ENCODE results near the gene EXOSC9. TPM values are rescaled to one million over a fixed set of nuclear protein-coding genes. Genes with fewer than 3 reads are reported as not detected.

Gene EXOSC9
- total RNA-seq, 1 experiment from 2014 or later = 69.1 TPM

- no peak overlapping the region for H2AFZ ChIP-seq (ENCODE audit: low read length)
- Mint-ChIP-seq H3K27me3 (ENCODE audit: low read depth) (no peaks in the 10 kb centered on the region), H3K9me3 (no peaks in the 10 kb centered on the region), H3K27ac (no peak overlapping the region), H3K4me1 (peaks cover 8 to 14% of the 10 kb centered on the region in 2 experiments), H3K36me3 (ENCODE audit: insufficient read depth in 1 of 3, low read depth in 3 of 3) (peaks cover 15 to 25% (median 23%) of the 10 kb centered on the region in 3 experiments), H3K4me3 (no peak overlapping the region)
- H3K27me3 ChIP-seq (ENCODE audit: insufficient read depth, low read length) = no peaks in the 10 kb centered on the region
- H2BK120ac ChIP-seq (ENCODE audit: low read depth, low read length, poor library complexity, severe bottlenecking) = no peak overlapping the region
- DNase-seq = no peak
- no peaks in the 10 kb centered on the region for H3K9me3 ChIP-seq (ENCODE audit: control insufficient read depth, low read depth, low read length)
- no peak overlapping the region for H3K14ac ChIP-seq (ENCODE audit: insufficient read depth, low read length)
- no peaks in the 10 kb centered on the region for H3K4me1 ChIP-seq (ENCODE audit: insufficient read depth, low read length)
- H3K23ac ChIP-seq (ENCODE audit: insufficient read length, low read depth, low read length) = no peak overlapping the region
- no peak overlapping the region for H4K5ac ChIP-seq (ENCODE audit: insufficient read length, low read depth, low read length)
- H3K27ac ChIP-seq (ENCODE audit: insufficient read length, low read depth, low read length) = no peak overlapping the region
- H3K23me2 ChIP-seq (ENCODE audit: insufficient read length, low read depth, low read length, poor library complexity, severe bottlenecking) = peaks cover 8% of the 10 kb centered on the region
- H4K8ac ChIP-seq (replicated peaks; ENCODE audit: insufficient read length, low read depth, low read length) = no peak overlapping the region
- no CpG with 5 or more reads among the region's 2 CpGs for WGBS (ENCODE audit: extremely low coverage, insufficient read length, low lambda C conversion rate)
- H2BK15ac ChIP-seq (ENCODE audit: low read depth, low read length) = no peak overlapping the region
- H3K9ac ChIP-seq (ENCODE audit: extremely low read depth, insufficient read length, low read length) = no peak overlapping the region
- H2BK12ac ChIP-seq (ENCODE audit: insufficient read length, low read depth, low read length) = no peak overlapping the region
- H3K4ac ChIP-seq (ENCODE audit: low read depth, low read length) = no peak overlapping the region
- H3K79me2 ChIP-seq (ENCODE audit: insufficient read depth, low read length) = peaks cover 8% of the 10 kb centered on the region; the same call in 1 of the 2 replicates
- H3T11ph ChIP-seq (ENCODE audit: low read length) = no peak overlapping the region
- H3K4me2 ChIP-seq (ENCODE audit: insufficient read depth, insufficient read length, low read length) = no peak overlapping the region
- TF ChIP-seq CTCF (conservative IDR thresholded peaks at IDR 0.05) = no peak
- H2BK20ac ChIP-seq (ENCODE audit: low read depth, low read length, poor library complexity, severe bottlenecking) = no peak overlapping the region
- H3K56ac ChIP-seq (ENCODE audit: insufficient read length, low read depth, low read length) = no peak overlapping the region
- H3K18ac ChIP-seq (ENCODE audit: insufficient read length, low read depth, low read length) = no peak overlapping the region
- no peak overlapping the region for H2BK5ac ChIP-seq (ENCODE audit: insufficient read length, low read length)
- H4K20me1 ChIP-seq (ENCODE audit: control insufficient read depth, insufficient read depth, insufficient read length) = no peaks in the 10 kb centered on the region
- no peak overlapping the region for H4K91ac ChIP-seq (ENCODE audit: insufficient read length, low read depth, low read length)
- H3K79me1 ChIP-seq (ENCODE audit: insufficient read depth, low read depth, low read length, poor library complexity, severe bottlenecking) = peaks cover 4% of the 10 kb centered on the region
- H2AK5ac ChIP-seq (ENCODE audit: insufficient read length, low read length) = no peak overlapping the region
These were observed 23.8 kb downstream of the EXOSC9 start for GRCh38 chr4:121824950-121825349.

Data from H9 (cell line).